HPDE6-E6E7 (cell line): Measurements from ENCODE around the gene TGFBR1.
"Not testable (repeated sequence)": the region's sequence is repeated elsewhere in the genome, so short reads cannot be mapped to it uniquely, and the experiment has no call there.

ENCODE experiments used
- DNase-seq: peaks from one replicate; pipeline ENCODE4 v3.0.0; 2011; ENCODE audit warnings: missing footprints; ENCODE audit errors: extremely low spot score

Gene TGFBR1

GRCh38 chr9:99189186-99189585 lies 84.3 kb downstream of the TGFBR1 start:
- DNase-seq: no peak

DNA sequence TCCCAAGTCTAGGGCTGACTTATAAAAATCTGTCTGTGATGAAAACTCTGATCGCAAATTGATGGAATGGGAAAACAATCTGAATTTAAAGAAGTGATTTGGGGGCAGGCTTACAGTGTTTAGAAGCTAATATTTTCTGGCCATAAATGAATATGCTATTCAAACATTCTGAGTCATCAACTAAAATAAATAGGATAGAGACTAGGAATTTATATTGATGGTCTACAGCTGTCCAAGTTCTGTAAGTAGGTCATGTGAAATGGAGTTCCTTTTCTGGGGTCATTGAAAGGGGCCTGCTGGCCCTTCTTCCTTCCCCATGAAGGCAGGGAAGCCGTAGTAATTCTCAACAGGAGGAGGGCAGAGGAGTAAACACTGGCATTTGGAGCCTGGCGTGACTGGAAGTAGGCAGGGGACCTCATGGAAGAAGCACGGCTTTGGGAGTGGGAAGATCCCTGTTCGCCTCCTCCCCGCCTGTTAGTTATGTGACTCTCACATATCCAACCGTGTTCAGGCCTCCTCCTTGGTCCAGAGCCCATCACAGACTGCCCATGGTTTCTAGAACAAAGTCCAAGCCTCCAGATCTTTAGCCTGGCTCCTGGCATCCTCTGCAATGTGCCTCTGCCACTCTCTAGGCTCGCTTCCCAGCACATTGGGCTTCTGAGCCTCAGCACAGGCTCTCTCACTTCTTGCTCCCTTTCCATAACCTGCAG lies 85.1 kb downstream of the TGFBR1 start:
- no peak for DNase-seq

DNA sequence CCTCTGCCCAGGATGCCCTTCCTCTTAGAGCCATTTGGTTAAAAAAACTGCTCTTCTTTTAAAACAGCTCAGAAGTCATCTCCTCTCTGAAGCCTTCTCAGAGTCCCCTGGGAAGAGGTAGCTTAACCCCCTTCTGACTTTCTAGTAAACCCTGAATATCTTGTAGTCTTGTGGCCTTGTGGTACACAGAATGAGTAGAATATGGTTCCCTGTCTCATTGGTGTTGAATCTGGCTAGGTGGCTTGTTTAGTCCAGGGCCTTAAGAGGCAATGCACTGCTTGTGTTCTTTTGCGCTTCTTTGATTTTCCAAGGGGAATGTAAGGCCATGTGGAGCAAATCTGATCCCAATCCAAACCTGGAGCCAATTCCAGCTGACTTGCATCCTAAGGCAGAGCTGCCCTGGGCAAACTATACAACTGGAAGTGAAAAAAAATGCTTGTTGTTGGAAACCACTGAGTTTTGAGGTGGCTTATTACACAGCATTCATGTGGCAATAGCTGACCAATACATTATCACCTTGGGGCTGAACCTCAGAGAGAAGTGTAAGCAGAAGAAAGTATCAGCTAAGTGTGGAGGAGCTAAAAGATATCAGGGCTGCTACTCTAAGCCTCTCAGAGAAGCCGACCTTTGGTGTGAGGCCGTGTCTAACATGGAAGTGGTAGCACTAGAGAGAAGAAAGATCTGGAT lies 85.8 kb downstream of the TGFBR1 start:
- no peak for DNase-seq

GRCh38 chr9:99192786-99193465 lies 88.0 kb downstream of the TGFBR1 start:
- DNase-seq: no peak

GRCh38 chr9:99193466-99193821 lies 88.5 kb downstream of the TGFBR1 start:
- no peak for DNase-seq

DNA sequence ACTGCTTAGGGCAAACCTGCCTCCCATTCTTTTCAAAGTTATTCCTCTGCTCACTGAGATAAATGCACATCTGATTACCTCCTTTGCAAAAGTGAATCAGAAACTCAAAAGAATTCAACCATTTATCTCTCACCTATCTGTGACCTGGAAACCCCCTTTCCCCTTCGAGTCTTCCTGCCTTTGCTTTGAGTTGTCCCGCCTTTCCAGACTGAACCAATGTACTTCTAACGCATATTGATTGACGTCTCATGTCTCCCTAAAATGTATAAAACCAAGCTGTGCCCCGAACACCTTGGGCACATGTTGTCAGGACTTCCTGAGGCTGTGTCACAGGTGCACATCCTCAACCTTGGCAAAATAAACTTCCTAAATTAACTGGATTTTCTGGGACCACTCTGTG lies 91.6 kb downstream of the TGFBR1 start:
- DNase-seq: not testable (repeated sequence)

DNA sequence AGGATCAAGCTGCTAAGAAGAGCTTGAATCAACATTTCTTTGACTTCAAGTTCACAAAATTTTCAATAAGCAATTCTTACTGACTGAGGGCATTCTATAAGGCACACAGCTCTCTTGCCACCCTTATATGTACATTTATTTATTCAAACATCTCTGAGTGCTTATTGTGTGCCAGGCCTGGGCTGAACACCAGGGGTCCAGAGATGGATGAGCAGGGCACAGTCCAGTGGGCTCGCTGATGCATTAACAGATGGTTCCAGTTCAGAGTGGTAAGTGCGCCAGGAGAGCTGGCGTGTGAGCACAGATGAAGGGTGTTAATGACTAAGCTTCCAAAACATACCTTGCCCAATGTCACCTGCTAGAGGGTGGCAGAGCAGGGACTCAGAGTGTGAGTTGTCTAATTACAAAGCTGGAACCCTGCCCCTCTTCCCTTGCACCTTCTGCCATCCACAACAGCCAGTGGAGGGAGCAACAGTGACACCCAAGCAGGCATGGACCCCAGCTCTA lies 92.3 kb downstream of the TGFBR1 start:
- no peak for DNase-seq

GRCh38 chr9:99197987-99198386 lies 93.1 kb downstream of the TGFBR1 start:
- no peak for DNase-seq

DNA sequence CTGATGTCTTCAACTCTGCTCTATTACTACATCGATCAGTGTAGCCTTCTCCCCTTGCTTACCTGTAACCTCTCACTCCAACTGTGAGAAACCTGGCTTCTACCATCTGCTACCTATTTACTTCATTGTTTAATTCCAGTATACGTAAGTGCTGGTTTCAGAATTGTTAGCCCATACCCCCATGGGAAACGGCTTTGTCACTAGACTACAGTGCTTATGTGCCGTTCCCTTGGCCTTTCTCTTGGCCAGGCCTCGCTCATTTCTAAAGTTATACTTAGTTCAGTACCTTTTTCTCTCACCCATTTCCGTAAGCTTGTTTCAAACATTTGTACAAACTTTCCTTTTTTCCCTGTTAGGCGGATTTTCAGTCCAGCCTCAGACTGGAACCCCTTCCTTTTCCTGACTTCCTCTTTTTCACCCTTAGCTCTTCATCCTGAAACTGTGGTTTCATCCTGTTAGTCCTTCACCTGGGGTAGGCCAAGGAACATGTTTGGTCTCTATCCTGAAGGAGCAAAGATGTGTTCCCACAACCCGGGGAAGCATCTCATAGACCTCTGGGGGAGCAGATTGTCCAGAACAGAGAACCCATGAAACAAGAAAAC lies 95.1 kb downstream of the TGFBR1 start:
- no peak for DNase-seq

- no peak for DNase-seq
Measured at GRCh38 chr9:99201603-99202002, 96.7 kb downstream of the TGFBR1 start.
